H1 (cell line): Measurements from ENCODE around the gene NOP16. TPM values are rescaled to one million over a fixed set of nuclear protein-coding genes. Genes with fewer than 3 reads are reported as not detected.

Experiments used
- ATF2 ChIP-seq: IDR thresholded peaks from 2 replicates; pipeline ENCODE4 v1.6.1; 2012; ENCODE audit warnings: low read length, inconsistent platforms
- ATF3 ChIP-seq: IDR thresholded peaks from 2 replicates; pipeline ENCODE4 v1.6.1; 2011; ENCODE audit warnings: low read depth, mild to moderate bottlenecking, low read length; ENCODE audit not compliant: insufficient read depth
- CEBPB ChIP-seq: IDR thresholded peaks from 2 replicates; pipeline ENCODE4 v1.6.1; 2012; ENCODE audit warnings: low read depth, low read length
- CHD2 ChIP-seq: IDR thresholded peaks from 2 replicates; pipeline ENCODE4 v1.6.1; 2012; ENCODE audit warnings: low read length, improper control_type of control experiment
- EGR1 ChIP-seq: IDR thresholded peaks from 2 replicates; pipeline ENCODE4 v1.6.1; 2011; ENCODE audit warnings: low read depth, low read length, borderline replicate concordance
- PHF8 ChIP-seq: fragments of 200-600 bp; sonication (generic); conservative IDR thresholded peaks from 2 replicates; pipeline ENCODE4 v1.7.1; 2012; ENCODE audit warnings: low read depth, mild to moderate bottlenecking, inconsistent platforms, low read length, moderate library complexity
- RNF2 ChIP-seq: fragments of 200-900, 300-1000 bp; sonication (generic); IDR thresholded peaks from 2 replicates; pipeline ENCODE4 v1.7.1; 2016; ENCODE audit warnings: borderline replicate concordance, low read depth, mild to moderate bottlenecking, antibody characterized with exemption, low read length; ENCODE audit not compliant: poor library complexity, severe bottlenecking; ENCODE audit errors: missing control alignments
- TEAD4 ChIP-seq: IDR thresholded peaks from 2 replicates; pipeline ENCODE4 v1.6.1; 2012; ENCODE audit warnings: low read depth, low read length, inconsistent platforms, mixed read lengths
- ZNF274 ChIP-seq: IDR thresholded peaks from 2 replicates; pipeline ENCODE4 v1.7.0; 2012; ENCODE audit warnings: low read length, borderline replicate concordance; ENCODE audit errors: extremely low read depth
- polyA plus RNA-seq, 7 experiments: library from polyadenylated mRNA; depleted of rRNA in 3 of 7; stranded (reverse) in 5 of 7; unstranded in 2 of 7; fragments of >200 nt in 5 of 7; fragments of 200-250 nt in 2 of 7; gene quantifications; 1 replicate in 5 of 7; 2 replicates in 1 of 7; 4 replicates in 1 of 7; pipeline versions ENCODE4 v1.2.1 to v1.2.3, GENCODE V29; 2011 to 2013; ENCODE audit warnings: missing spikeins in 2 of 7, mixed read lengths in 2 of 7
- total RNA-seq: library from RNA; stranded (reverse); fragmentation: NEBNext Ultra II Directional; extraction: Animal tissue kit (Norgen Biotek cat#: 25700); gene quantifications from 2 replicates; pipeline ENCODE4 v1.2.1, GENCODE V29; 2021

Gene NOP16
- total and polyA plus RNA-seq, 2 of the 8 experiments (the other 6 are each of a cell fraction or from before 2014, with no cell fraction given), result 46.9 to 65.2 TPM

GRCh38 chr5:176366232-176366894, 22.0 kb downstream of the NOP16 start (continued):
- TF ChIP-seq ATF3 (no peak), ZNF274 (no peak), RNF2 (no peak), CHD2 (no peak), ATF2 (no peak), PHF8 (no peak), TEAD4 (no peak), EGR1 (no peak), CEBPB (no peak)
